Right atrium auricular region (tissue), 2 donors: ENCODE results near the gene GAREM2. TPM values are rescaled to one million over a fixed set of nuclear protein-coding genes. Genes with fewer than 3 reads are reported as not detected.

ENCODE experiments used
- DNase-seq: peaks from one replicate; pipeline ENCODE4 v3.0.0-alpha.2; 2019; ENCODE audit warnings: low spot score
- H3K27ac ChIP-seq, 2 donors: fragments of 200-600 bp; sonication (generic); 1 replicate in 1 of 2; 2 replicates in 1 of 2; pipeline ENCODE4 v1.5.1; 2016 to 2019
- H3K27me3 ChIP-seq, 2 donors: fragments of 200-600 bp; sonication (generic); one replicate each; pipeline versions ENCODE4 v1.5.1 to v1.6.0; 2017 to 2019
- H3K36me3 ChIP-seq: fragments of 200-600 bp; sonication (generic); one replicate; pipeline ENCODE4 v1.5.1; 2016
- H3K4me1 ChIP-seq, 2 donors: fragments of 200-600 bp; sonication (generic); one replicate each; pipeline versions ENCODE4 v1.5.1 to v1.6.0; 2017 to 2019
- H3K4me3 ChIP-seq, 2 donors: fragments of 200-600 bp; sonication (generic); 1 replicate in 1 of 2; 2 replicates in 1 of 2; pipeline ENCODE4 v1.5.1; 2017 to 2019; ENCODE audit warnings: mild to moderate bottlenecking in 1 of 2, moderate library complexity in 1 of 2
- H3K9me3 ChIP-seq, 2 donors: fragments of 200-600 bp; sonication (generic); one replicate each; pipeline ENCODE4 v1.5.1; 2019
- CTCF ChIP-seq, 2 donors: fragments of 200-600 bp; sonication (generic); IDR thresholded peaks; one replicate each; pipeline ENCODE4 v1.5.1; 2019; ENCODE audit warnings: antibody characterized with exemption in 2 of 2
- total RNA-seq, 2 donors: library from RNA; depleted of rRNA; stranded (reverse); fragments of >200 nt; gene quantifications; one replicate each; pipeline ENCODE4 v1.1.0, GENCODE V29; 2016

Gene GAREM2
- total RNA-seq, 2 donors from 2014 or later = 3.0 to 48.4 TPM

- TF ChIP-seq CTCF (IDR thresholded peaks at IDR 0.05) = no peak
- DNase-seq = no peak
- H3K9me3 ChIP-seq = no peaks in the 10 kb centered on the region
- H3K4me3 ChIP-seq = no peak overlapping the region
- H3K27ac ChIP-seq = no peak overlapping the region
- H3K27me3 ChIP-seq = no peaks in the 10 kb centered on the region
- no peaks in the 10 kb centered on the region for H3K36me3 ChIP-seq
- H3K4me1 ChIP-seq = no peaks in the 10 kb centered on the region
Measured at GRCh38 chr2:26148501-26148900, 24.4 kb upstream of the GAREM2 start.

- Histone ChIP-seq H3K36me3 (no peaks in the 10 kb centered on the region), H3K4me1 (no peaks in the 10 kb centered on the region), H3K9me3 (peaks cover 0 to 5% of the 10 kb centered on the region in 2 donors), H3K27me3 (no peaks in the 10 kb centered on the region), H3K4me3 (no peak overlapping the region), H3K27ac (no peak overlapping the region)
- no peak for DNase-seq
- TF ChIP-seq CTCF (IDR thresholded peaks at IDR 0.05) = no peak
Measured at GRCh38 chr2:26150243-26150642, 22.6 kb upstream of the GAREM2 start.

GRCh38 chr2:26157580-26157979 is 15.3 kb upstream of the GAREM2 start:
- Histone ChIP-seq H3K27me3 (no peaks in the 10 kb centered on the region), H3K9me3 (peaks cover 0 to 5% of the 10 kb centered on the region in 2 donors), H3K4me1 (no peaks in the 10 kb centered on the region), H3K36me3 (no peaks in the 10 kb centered on the region), H3K4me3 (no peak overlapping the region), H3K27ac (no peak overlapping the region)
- TF ChIP-seq CTCF (IDR thresholded peaks at IDR 0.05) = no peak
- no peak for DNase-seq

GRCh38 chr2:26161926-26162325 is 11.0 kb upstream of the GAREM2 start:
- no peaks in the 10 kb centered on the region for H3K4me1 ChIP-seq
- DNase-seq = no peak

GRCh38 chr2:26162963-26163362 is 9.9 kb upstream of the GAREM2 start:
- Histone ChIP-seq H3K27me3 (no peaks in the 10 kb centered on the region), H3K4me3 (no peak overlapping the region), H3K36me3 (no peaks in the 10 kb centered on the region), H3K27ac (no peak overlapping the region), H3K4me1 (no peaks in the 10 kb centered on the region), H3K9me3 (no peaks in the 10 kb centered on the region)
- TF ChIP-seq CTCF (IDR thresholded peaks at IDR 0.05) = no peak
- DNase-seq = no peak

More at GRCh38 chr2:26161926-26162325, 11.0 kb upstream of the GAREM2 start:
- no peak overlapping the region for H3K27ac ChIP-seq
- H3K36me3 ChIP-seq = no peaks in the 10 kb centered on the region
- TF ChIP-seq CTCF (IDR thresholded peaks at IDR 0.05) = no peak
- H3K4me3 ChIP-seq = no peak overlapping the region
- no peaks in the 10 kb centered on the region for H3K27me3 ChIP-seq
- no peaks in the 10 kb centered on the region for H3K9me3 ChIP-seq

- Histone ChIP-seq H3K27ac (peak overlapping the region; percentile 59 to 65), H3K4me3 (no peak overlapping the region), H3K4me1 (no peaks in the 10 kb centered on the region), H3K27me3 (no peaks in the 10 kb centered on the region), H3K36me3 (no peaks in the 10 kb centered on the region), H3K9me3 (no peaks in the 10 kb centered on the region)
- DNase-seq = no peak
- TF ChIP-seq CTCF (IDR thresholded peaks at IDR 0.05) = no peak
Measured at GRCh38 chr2:26164231-26164630, 8.7 kb upstream of the GAREM2 start.
